CD8-positive, alpha-beta memory T cell (primary cell): Measurements from ENCODE around the gene TRIM44. TPM values are rescaled to one million over a fixed set of nuclear protein-coding genes. Genes with fewer than 3 reads are reported as not detected.

ENCODE experiments used
- CTCF ChIA-PET: fragments of 350-600 bp; sonication (Branson Sonifier 250); formaldehyde crosslinking; loops from one replicate; lab custom pipeline; 2021; ENCODE audit warnings: antibody characterized with exemption; lab: Charles Lee
- POLR2A ChIA-PET: fragments of 350-600 bp; sonication (Branson Sonifier 250); formaldehyde crosslinking; loops from one replicate; lab custom pipeline; 2021; ENCODE audit warnings: antibody characterized with exemption; lab: Charles Lee
- DNase-seq, 5 donors: peaks; one replicate each; pipeline versions ENCODE4 v3.0.0 to v3.0.0-alpha.2; 2020 to 2022; ENCODE audit warnings: mixed read lengths in 1 of 5
- H3K27ac ChIP-seq: one replicate; pipeline ENCODE4 v1.7.0; 2013; ENCODE audit warnings: low read depth, mild to moderate bottlenecking, low read length, moderate library complexity
- H3K27me3 ChIP-seq: 2 replicates; pipeline ENCODE4 v1.7.0; 2013; ENCODE audit warnings: low read length, mild to moderate bottlenecking; ENCODE audit not compliant: insufficient read depth, poor library complexity, severe bottlenecking
- H3K36me3 ChIP-seq: 2 replicates; pipeline ENCODE4 v1.7.0; 2013; ENCODE audit warnings: mild to moderate bottlenecking, low read length, moderate library complexity; ENCODE audit not compliant: insufficient read depth
- H3K4me1 ChIP-seq: 2 replicates; pipeline ENCODE4 v1.7.0; 2013; ENCODE audit warnings: mild to moderate bottlenecking, low read length, moderate library complexity; ENCODE audit not compliant: insufficient read depth
- H3K4me3 ChIP-seq: 2 replicates; pipeline ENCODE4 v1.7.0; 2013; ENCODE audit warnings: mild to moderate bottlenecking, low read length
- H3K9me3 ChIP-seq: 2 replicates; pipeline ENCODE4 v1.7.0; 2013; ENCODE audit warnings: mild to moderate bottlenecking, low read length
- H3K27ac Mint-ChIP-seq, 8 donors: one replicate each; pipeline ENCODE4 v1.8.0; 2020 to 2021; ENCODE audit warnings: mixed read lengths in 8 of 8, mild to moderate bottlenecking in 6 of 8, inconsistent platforms in 3 of 8, moderate library complexity in 3 of 8
- H3K27me3 Mint-ChIP-seq, 2 donors: one replicate each; pipeline ENCODE4 v1.8.0; 2020 to 2021; ENCODE audit warnings: mixed read lengths in 2 of 2, mild to moderate bottlenecking in 1 of 2, moderate library complexity in 1 of 2
- H3K36me3 Mint-ChIP-seq, 3 donors: one replicate each; pipeline ENCODE4 v1.8.0; 2020 to 2021; ENCODE audit warnings: mixed read lengths in 3 of 3, inconsistent platforms in 1 of 3, mild to moderate bottlenecking in 1 of 3
- H3K4me1 Mint-ChIP-seq, 3 donors: one replicate each; pipeline ENCODE4 v1.8.0; 2020 to 2021; ENCODE audit warnings: mixed read lengths in 3 of 3, inconsistent platforms in 1 of 3, mild to moderate bottlenecking in 1 of 3
- H3K4me3 Mint-ChIP-seq, 7 donors: one replicate each; pipeline ENCODE4 v1.8.0; 2020 to 2021; ENCODE audit warnings: mixed read lengths in 7 of 7, mild to moderate bottlenecking in 6 of 7, moderate library complexity in 4 of 7, inconsistent platforms in 2 of 7
- H3K9me3 Mint-ChIP-seq, 5 donors: one replicate each; pipeline ENCODE4 v1.8.0; 2020 to 2022; ENCODE audit warnings: mixed read lengths in 5 of 5, mild to moderate bottlenecking in 3 of 5, moderate library complexity in 2 of 5, inconsistent platforms in 1 of 5
- polyA plus RNA-seq: library from polyadenylated mRNA; unstranded; fragments of 300-500 nt; fragmentation: Illumina TruSeq; gene quantifications from one replicate; pipeline ENCODE4 v1.2.3, GENCODE V29; 2021
- total RNA-seq, 2 experiments: library from RNA; stranded (reverse); gene quantifications; one replicate each; pipeline ENCODE4 v1.2.3, GENCODE V29; 2021

The TRIM44 gene
- total and polyA plus RNA-seq, 3 experiments from 2014 or later = 36.8 to 40.4 (median 40.4) TPM

- Histone ChIP-seq H3K4me1 (no peaks in the 10 kb centered on the region), H3K27ac (no peak overlapping the region), H3K9me3 (no peaks in the 10 kb centered on the region), H3K36me3 (no peaks in the 10 kb centered on the region), H3K4me3 (no peak overlapping the region), H3K27me3 (no peaks in the 10 kb centered on the region)
- ChIA-PET CTCF (no interaction called here), POLR2A (no interaction called here)
- Mint-ChIP-seq H3K4me1 (peaks cover 47 to 83% (median 62%) of the 10 kb centered on the region in 3 donors), H3K27ac (no peak overlapping the region), H3K4me3 (no peak overlapping the region), H3K36me3 (peaks cover 2 to 6% (median 5%) of the 10 kb centered on the region in 3 donors), H3K9me3 (peaks cover 0 to 7% (median 3%) of the 10 kb centered on the region in 5 donors), H3K27me3 (no peaks in the 10 kb centered on the region)
- DNase-seq = no peak
These were observed 54.9 kb downstream of the TRIM44 start for GRCh38 chr11:35717520-35717919.

- Mint-ChIP-seq H3K27me3 (no peaks in the 10 kb centered on the region), H3K9me3 (no peaks in the 10 kb centered on the region), H3K4me1 (peaks cover 29 to 56% (median 35%) of the 10 kb centered on the region in 3 donors), H3K27ac (peak overlapping the region in 2 of 8 donors; percentile 8 to 29), H3K36me3 (peaks cover 13 to 18% (median 18%) of the 10 kb centered on the region in 3 donors), H3K4me3 (no peak overlapping the region)
- Histone ChIP-seq H3K4me1 (no peaks in the 10 kb centered on the region), H3K36me3 (no peaks in the 10 kb centered on the region), H3K4me3 (no peak overlapping the region), H3K27me3 (no peaks in the 10 kb centered on the region), H3K27ac (no peak overlapping the region), H3K9me3 (no peaks in the 10 kb centered on the region)
- no peak for DNase-seq
- ChIA-PET CTCF (no interaction called here), POLR2A (no interaction called here)
These were observed 59.2 kb downstream of the TRIM44 start for GRCh38 chr11:35721651-35722282.

- CTCF ChIA-PET = no interaction called here
These were observed 60.1 kb downstream of the TRIM44 start for GRCh38 chr11:35722641-35723040.

GRCh38 chr11:35723493-35723892 lies 60.9 kb downstream of the TRIM44 start:
- peaks cover 0 to 1% (median 0%) of the 10 kb centered on the region in 5 donors for H3K9me3 Mint-ChIP-seq
- H3K27ac ChIP-seq = no peak overlapping the region
- no peaks in the 10 kb centered on the region for H3K9me3 ChIP-seq
- no peaks in the 10 kb centered on the region for H3K27me3 ChIP-seq
- peaks cover 3% of the 10 kb centered on the region for H3K36me3 ChIP-seq
- DNase-seq = no peak
- CTCF ChIA-PET = no interaction called here
- no peak overlapping the region for H3K27ac Mint-ChIP-seq
- peaks cover 17 to 34% (median 25%) of the 10 kb centered on the region in 3 donors for H3K36me3 Mint-ChIP-seq
- no peaks in the 10 kb centered on the region for H3K27me3 Mint-ChIP-seq
- H3K4me3 ChIP-seq = no peak overlapping the region
- H3K4me3 Mint-ChIP-seq = no peak overlapping the region
- no peaks in the 10 kb centered on the region for H3K4me1 ChIP-seq
- POLR2A ChIA-PET = no interaction called here
- peaks cover 19 to 42% (median 25%) of the 10 kb centered on the region in 3 donors for H3K4me1 Mint-ChIP-seq

More at GRCh38 chr11:35722641-35723040, 60.1 kb downstream of the TRIM44 start:
- no peaks in the 10 kb centered on the region for H3K9me3 Mint-ChIP-seq
- Histone ChIP-seq H3K27me3 (no peaks in the 10 kb centered on the region), H3K9me3 (no peaks in the 10 kb centered on the region), H3K27ac (no peak overlapping the region), H3K4me1 (no peaks in the 10 kb centered on the region), H3K4me3 (no peak overlapping the region), H3K36me3 (peaks cover 2% of the 10 kb centered on the region)
- no peak for DNase-seq
- POLR2A ChIA-PET = no interaction called here
- peaks cover 17 to 27% (median 20%) of the 10 kb centered on the region in 3 donors for H3K36me3 Mint-ChIP-seq
- peaks cover 22 to 48% (median 27%) of the 10 kb centered on the region in 3 donors for H3K4me1 Mint-ChIP-seq
- no peak overlapping the region for H3K4me3 Mint-ChIP-seq
- H3K27ac Mint-ChIP-seq = peak overlapping the region in 1 of 8 donors; percentile 30
- no peaks in the 10 kb centered on the region for H3K27me3 Mint-ChIP-seq

GRCh38 chr11:35723913-35724312 lies 61.3 kb downstream of the TRIM44 start:
- H3K9me3 Mint-ChIP-seq = peaks cover 0 to 6% (median 0%) of the 10 kb centered on the region in 5 donors
- no peak overlapping the region for H3K27ac Mint-ChIP-seq
- H3K36me3 Mint-ChIP-seq = peaks cover 19 to 38% (median 29%) of the 10 kb centered on the region in 3 donors
- Histone ChIP-seq H3K9me3 (no peaks in the 10 kb centered on the region), H3K4me1 (no peaks in the 10 kb centered on the region), H3K27me3 (no peaks in the 10 kb centered on the region), H3K27ac (no peak overlapping the region), H3K4me3 (no peak overlapping the region), H3K36me3 (peaks cover 3% of the 10 kb centered on the region)
- no peak overlapping the region for H3K4me3 Mint-ChIP-seq
- H3K4me1 Mint-ChIP-seq = peaks cover 16 to 37% (median 22%) of the 10 kb centered on the region in 3 donors
- no peaks in the 10 kb centered on the region for H3K27me3 Mint-ChIP-seq
- CTCF ChIA-PET = no interaction called here
- POLR2A ChIA-PET = no interaction called here
- no peak for DNase-seq

GRCh38 chr11:35725885-35726284 lies 63.3 kb downstream of the TRIM44 start:
- peaks cover 30 to 55% (median 46%) of the 10 kb centered on the region in 3 donors for H3K36me3 Mint-ChIP-seq

GRCh38 chr11:35727140-35727539 lies 64.6 kb downstream of the TRIM44 start:
- H3K27me3 Mint-ChIP-seq = no peaks in the 10 kb centered on the region
- peaks cover 4 to 12% (median 9%) of the 10 kb centered on the region in 3 donors for H3K4me1 Mint-ChIP-seq
- H3K27ac ChIP-seq = no peak overlapping the region
- H3K27ac Mint-ChIP-seq = peak overlapping the region in 1 of 8 donors; percentile 43
- no peak overlapping the region for H3K4me3 Mint-ChIP-seq
- no peaks in the 10 kb centered on the region for H3K4me1 ChIP-seq
- no peak for DNase-seq
- H3K36me3 Mint-ChIP-seq = peaks cover 29 to 60% (median 53%) of the 10 kb centered on the region in 3 donors
- H3K9me3 Mint-ChIP-seq = peaks cover 7 to 20% (median 14%) of the 10 kb centered on the region in 5 donors
- H3K9me3 ChIP-seq = no peaks in the 10 kb centered on the region
- H3K36me3 ChIP-seq = peaks cover 3% of the 10 kb centered on the region
- ChIA-PET POLR2A (interaction anchor here (0.7 kb wide), 1 partner anchor 90 kb away, joined by 4 read pairs; no protein-coding TSS in a partner anchor), CTCF (no interaction called here)
- H3K4me3 ChIP-seq = no peak overlapping the region
- H3K27me3 ChIP-seq = no peaks in the 10 kb centered on the region

More at GRCh38 chr11:35725885-35726284, 63.3 kb downstream of the TRIM44 start:
- Histone ChIP-seq H3K27ac (no peak overlapping the region), H3K4me1 (no peaks in the 10 kb centered on the region), H3K27me3 (no peaks in the 10 kb centered on the region), H3K4me3 (no peak overlapping the region), H3K9me3 (no peaks in the 10 kb centered on the region), H3K36me3 (peaks cover 3% of the 10 kb centered on the region)
- no peak overlapping the region for H3K27ac Mint-ChIP-seq
- CTCF ChIA-PET = no interaction called here
- peaks cover 7 to 18% (median 11%) of the 10 kb centered on the region in 5 donors for H3K9me3 Mint-ChIP-seq
- POLR2A ChIA-PET = no interaction called here
- no peaks in the 10 kb centered on the region for H3K27me3 Mint-ChIP-seq
- DNase-seq = no peak
- H3K4me1 Mint-ChIP-seq = peaks cover 7 to 22% (median 19%) of the 10 kb centered on the region in 3 donors
- no peak overlapping the region for H3K4me3 Mint-ChIP-seq

GRCh38 chr11:35730254-35730653 lies 67.7 kb downstream of the TRIM44 start:
- H3K36me3 Mint-ChIP-seq = peaks cover 39 to 80% (median 64%) of the 10 kb centered on the region in 3 donors
- peaks cover 4 to 8% (median 5%) of the 10 kb centered on the region in 3 donors for H3K4me1 Mint-ChIP-seq
- ChIA-PET POLR2A (no interaction called here), CTCF (no interaction called here)
- no peaks in the 10 kb centered on the region for H3K9me3 ChIP-seq
- no peaks in the 10 kb centered on the region for H3K27me3 ChIP-seq
- H3K27ac ChIP-seq = no peak overlapping the region
- H3K4me3 Mint-ChIP-seq = no peak overlapping the region
- H3K9me3 Mint-ChIP-seq = peaks cover 7 to 20% (median 14%) of the 10 kb centered on the region in 5 donors
- peaks cover 3% of the 10 kb centered on the region for H3K36me3 ChIP-seq
- no peak for DNase-seq
- H3K4me3 ChIP-seq = no peak overlapping the region
- H3K4me1 ChIP-seq = no peaks in the 10 kb centered on the region
- peak overlapping the region in 1 of 8 donors; percentile 34 for H3K27ac Mint-ChIP-seq
- H3K27me3 Mint-ChIP-seq = no peaks in the 10 kb centered on the region
